ENCODE measurements around the gene DOCK1.

DNA sequence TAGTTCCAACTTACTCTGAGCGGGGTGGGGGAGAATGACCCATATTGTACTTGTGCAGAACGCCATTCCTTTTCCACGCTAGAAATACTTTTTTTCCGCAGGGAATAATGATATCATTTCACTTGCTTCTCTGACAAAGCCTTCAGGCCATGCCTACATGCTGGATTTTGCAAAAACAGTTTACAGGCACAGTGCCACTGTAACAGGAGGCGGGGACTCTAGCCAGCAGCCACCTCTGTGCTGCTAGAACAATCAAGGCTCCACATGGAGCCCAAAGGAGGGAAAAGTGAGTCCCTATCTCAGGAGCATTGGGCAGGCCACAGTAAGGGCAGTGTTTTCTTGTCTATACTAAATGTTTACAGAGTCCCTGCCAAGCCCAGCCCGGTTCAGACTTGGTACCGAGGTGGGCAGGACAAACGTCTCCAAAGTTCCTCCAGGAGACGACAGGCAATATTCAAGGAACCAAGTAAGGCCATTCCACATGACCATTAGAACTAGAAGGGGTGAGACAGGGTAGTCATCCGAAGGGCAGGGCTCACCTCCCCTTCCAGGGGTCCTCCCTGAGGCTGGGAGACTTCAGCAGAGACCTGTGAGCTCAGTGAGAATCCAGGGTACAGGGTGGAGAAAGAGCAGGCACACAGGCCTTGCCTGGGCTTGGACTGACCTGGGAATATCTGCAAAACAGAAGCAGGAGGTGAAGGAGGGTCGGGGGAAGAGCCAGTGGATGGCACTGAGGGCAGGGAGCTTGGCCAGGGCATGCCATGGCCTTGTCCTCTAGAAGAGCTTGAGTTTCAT lies 553.0 kb downstream of the DOCK1 start:
- TF ChIP-seq, protein P1, sequence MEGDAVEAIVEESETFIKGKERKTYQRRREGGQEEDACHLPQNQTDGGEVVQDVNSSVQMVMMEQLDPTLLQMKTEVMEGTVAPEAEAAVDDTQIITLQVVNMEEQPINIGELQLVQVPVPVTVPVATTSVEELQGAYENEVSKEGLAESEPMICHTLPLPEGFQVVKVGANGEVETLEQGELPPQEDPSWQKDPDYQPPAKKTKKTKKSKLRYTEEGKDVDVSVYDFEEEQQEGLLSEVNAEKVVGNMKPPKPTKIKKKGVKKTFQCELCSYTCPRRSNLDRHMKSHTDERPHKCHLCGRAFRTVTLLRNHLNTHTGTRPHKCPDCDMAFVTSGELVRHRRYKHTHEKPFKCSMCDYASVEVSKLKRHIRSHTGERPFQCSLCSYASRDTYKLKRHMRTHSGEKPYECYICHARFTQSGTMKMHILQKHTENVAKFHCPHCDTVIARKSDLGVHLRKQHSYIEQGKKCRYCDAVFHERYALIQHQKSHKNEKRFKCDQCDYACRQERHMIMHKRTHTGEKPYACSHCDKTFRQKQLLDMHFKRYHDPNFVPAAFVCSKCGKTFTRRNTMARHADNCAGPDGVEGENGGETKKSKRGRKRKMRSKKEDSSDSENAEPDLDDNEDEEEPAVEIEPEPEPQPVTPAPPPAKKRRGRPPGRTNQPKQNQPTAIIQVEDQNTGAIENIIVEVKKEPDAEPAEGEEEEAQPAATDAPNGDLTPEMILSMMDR (IDR thresholded peaks at IDR 0.05), result no peak
- TF ChIP-seq POLR2A (IDR thresholded peaks at IDR 0.05), result no peak
